ENCODE results near the gene NTN5. TPM values are rescaled to one million over a fixed set of nuclear protein-coding genes. Genes with fewer than 3 reads are reported as not detected.
A peak's percentile ranks its signal among the peaks of the same experiment; 100 is the strongest.

The NTN5 gene
- total RNA-seq, 1 donor from 2014 or later = under 0.01 TPM

DNA sequence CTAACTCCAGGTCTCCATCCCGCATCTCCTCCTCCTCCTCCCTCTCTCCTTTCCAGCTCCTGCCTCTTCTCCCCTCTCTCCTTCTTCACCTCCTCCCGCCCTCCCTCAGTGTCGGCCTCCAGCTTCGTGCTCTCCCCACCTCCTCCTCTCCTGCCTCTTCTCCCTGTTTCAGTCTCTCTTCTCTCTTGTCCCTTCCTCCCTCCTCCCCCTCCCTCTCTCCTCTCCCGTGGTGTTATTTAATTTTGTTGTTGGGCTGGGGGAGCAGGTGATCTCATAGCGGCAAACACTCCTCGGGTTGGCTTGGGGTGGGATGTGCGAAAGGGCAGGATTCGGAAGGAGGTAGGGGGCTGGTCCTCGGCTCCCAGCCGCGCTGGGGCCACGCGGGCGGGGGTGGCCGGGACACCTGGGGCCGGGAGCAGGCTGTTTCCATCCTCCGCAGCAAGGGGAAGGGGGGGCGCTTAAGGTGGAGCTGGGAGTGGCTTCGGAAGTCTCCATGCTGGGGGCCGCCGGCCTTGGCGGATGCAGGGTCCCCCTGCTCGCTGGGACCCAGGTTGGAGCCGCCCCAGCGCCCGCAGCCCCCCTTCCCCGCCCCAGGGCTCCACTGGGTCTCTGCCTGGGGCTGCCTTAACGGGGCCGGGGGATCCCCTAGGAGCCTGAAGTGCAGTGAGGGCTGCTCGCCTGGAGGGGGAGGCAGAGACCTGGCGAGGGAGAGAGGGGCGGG, 26.7 kb downstream of the NTN5 start, which contains the start of gene CA11:
Gene CA11 (minus strand): TSS at position 187 of the 721 bp plus-strand sequence. CDS start 555 bp downstream, outside the sequence.
- Histone ChIP-seq H3K9me3 (ENCODE audit: control insufficient read depth in 3 of 3, low read length in 3 of 3) (no peaks in the 10 kb centered on the region), H3K36me3 (ENCODE audit: control insufficient read depth in 3 of 3, insufficient read depth in 3 of 3, low read length in 3 of 3) (no peaks in the 10 kb centered on the region), H3K4me3 (ENCODE audit: low read length in 3 of 3) (peak within 1 kb of the TSS; percentile 72 to 74 (median 73)), H3K27me3 (ENCODE audit: control insufficient read depth in 3 of 3, insufficient read depth in 3 of 3, low read length in 3 of 3) (no peaks in the 10 kb centered on the region), H3K27ac (ENCODE audit: low read depth, low read length) (peak within 1 kb of the TSS; percentile 68), H3K9ac (ENCODE audit: low read depth in 1 of 3, low read length in 3 of 3) (peak within 1 kb of the TSS; percentile 69 to 82 (median 76)), H3K4me1 (ENCODE audit: control insufficient read depth in 3 of 3, insufficient read depth in 3 of 3, low read length in 3 of 3) (peaks cover 14 to 19% (median 16%) of the 10 kb centered on the region in 3 donors)

- no peaks in the 10 kb centered on the region for H3K9me3 ChIP-seq (ENCODE audit: control insufficient read depth in 3 of 3, low read length in 3 of 3)
- peak overlapping the region; percentile 72 to 74 (median 73) for H3K4me3 ChIP-seq (ENCODE audit: low read length in 3 of 3)
- peak overlapping the region; percentile 68 for H3K27ac ChIP-seq (ENCODE audit: low read depth, low read length)
- H3K4me1 ChIP-seq (ENCODE audit: control insufficient read depth in 3 of 3, insufficient read depth in 3 of 3, low read length in 3 of 3) = peaks cover 14 to 19% (median 16%) of the 10 kb centered on the region in 3 donors
- no peaks in the 10 kb centered on the region for H3K36me3 ChIP-seq (ENCODE audit: control insufficient read depth in 3 of 3, insufficient read depth in 3 of 3, low read length in 3 of 3)
- peak overlapping the region; percentile 69 to 82 (median 76) for H3K9ac ChIP-seq (ENCODE audit: low read depth in 1 of 3, low read length in 3 of 3)
- no peaks in the 10 kb centered on the region for H3K27me3 ChIP-seq (ENCODE audit: control insufficient read depth in 3 of 3, insufficient read depth in 3 of 3, low read length in 3 of 3)
Observed at GRCh38 chr19:48645620-48646000, 27.2 kb downstream of the NTN5 start.

DNA sequence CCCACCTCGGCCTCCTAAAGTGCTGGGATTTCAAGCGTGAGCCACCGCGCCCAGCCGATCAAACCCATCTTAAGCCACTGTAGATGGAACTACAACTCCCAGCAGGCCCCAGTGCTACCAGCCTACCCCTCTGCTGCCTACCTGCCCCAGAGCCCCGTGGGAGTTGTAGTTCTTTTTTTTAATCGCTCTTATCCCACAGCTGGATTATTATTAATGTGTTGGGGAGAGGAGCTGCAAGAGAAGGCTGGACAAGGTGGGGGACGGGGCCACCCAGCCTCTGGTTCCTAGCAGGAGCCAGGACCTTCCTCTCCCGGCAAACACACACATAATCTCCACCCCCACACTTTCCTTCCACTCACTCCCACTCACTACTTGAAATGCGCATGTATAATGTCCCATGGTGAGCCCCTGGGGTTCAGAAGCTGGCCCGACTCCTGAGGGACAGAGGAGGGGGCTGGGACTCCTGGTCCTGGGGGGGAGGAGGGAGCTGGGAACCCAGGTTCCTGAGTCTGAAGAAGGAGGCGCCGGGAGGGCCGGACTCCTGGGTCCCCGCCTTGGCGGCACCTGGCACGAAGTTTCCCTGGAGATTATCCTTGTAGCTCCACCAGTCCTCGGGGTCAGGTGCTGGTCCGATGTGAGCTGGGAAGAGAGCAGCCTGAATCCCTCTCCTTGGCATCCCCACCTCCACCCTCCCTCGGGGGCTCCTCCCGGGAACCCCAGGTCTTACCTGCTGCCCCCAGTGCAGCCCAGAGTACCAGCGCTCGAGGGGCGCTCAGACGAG, 27.8 kb downstream of the NTN5 start:
- H3K9ac ChIP-seq (ENCODE audit: low read depth in 1 of 3, low read length in 3 of 3) = peak overlapping the region; percentile 61 to 82 (median 76)
- peaks cover 14 to 19% (median 16%) of the 10 kb centered on the region in 3 donors for H3K4me1 ChIP-seq (ENCODE audit: control insufficient read depth in 3 of 3, insufficient read depth in 3 of 3, low read length in 3 of 3)
- H3K27ac ChIP-seq (ENCODE audit: low read depth, low read length) = peak overlapping the region; percentile 68
- H3K27me3 ChIP-seq (ENCODE audit: control insufficient read depth in 3 of 3, insufficient read depth in 3 of 3, low read length in 3 of 3) = no peaks in the 10 kb centered on the region
- H3K9me3 ChIP-seq (ENCODE audit: control insufficient read depth in 3 of 3, low read length in 3 of 3) = no peaks in the 10 kb centered on the region
- H3K4me3 ChIP-seq (ENCODE audit: low read length in 3 of 3) = peak overlapping the region; percentile 72 to 74 (median 73)
- no peaks in the 10 kb centered on the region for H3K36me3 ChIP-seq (ENCODE audit: control insufficient read depth in 3 of 3, insufficient read depth in 3 of 3, low read length in 3 of 3)

GRCh38 chr19:48644355-48644754, 28.5 kb downstream of the NTN5 start:
- H3K4me3 ChIP-seq (ENCODE audit: low read length in 3 of 3) = peak overlapping the region in 1 of 3 donors; percentile 30
- no peak overlapping the region for H3K27ac ChIP-seq (ENCODE audit: low read depth, low read length)
- H3K36me3 ChIP-seq (ENCODE audit: control insufficient read depth in 3 of 3, insufficient read depth in 3 of 3, low read length in 3 of 3) = no peaks in the 10 kb centered on the region
- H3K9me3 ChIP-seq (ENCODE audit: control insufficient read depth in 3 of 3, low read length in 3 of 3) = no peaks in the 10 kb centered on the region
- no peak overlapping the region for H3K9ac ChIP-seq (ENCODE audit: low read depth in 1 of 3, low read length in 3 of 3)
- peaks cover 14 to 19% (median 16%) of the 10 kb centered on the region in 3 donors for H3K4me1 ChIP-seq (ENCODE audit: control insufficient read depth in 3 of 3, insufficient read depth in 3 of 3, low read length in 3 of 3)
- H3K27me3 ChIP-seq (ENCODE audit: control insufficient read depth in 3 of 3, insufficient read depth in 3 of 3, low read length in 3 of 3) = no peaks in the 10 kb centered on the region

GRCh38 chr19:48642862-48643261, 30.0 kb downstream of the NTN5 start:
- H3K9me3 ChIP-seq (ENCODE audit: control insufficient read depth in 3 of 3, low read length in 3 of 3) = no peaks in the 10 kb centered on the region
- no peaks in the 10 kb centered on the region for H3K27me3 ChIP-seq (ENCODE audit: control insufficient read depth in 3 of 3, insufficient read depth in 3 of 3, low read length in 3 of 3)
- H3K4me3 ChIP-seq (ENCODE audit: low read length in 3 of 3) = no peak overlapping the region
- no peaks in the 10 kb centered on the region for H3K36me3 ChIP-seq (ENCODE audit: control insufficient read depth in 3 of 3, insufficient read depth in 3 of 3, low read length in 3 of 3)
- no peak overlapping the region for H3K9ac ChIP-seq (ENCODE audit: low read depth in 1 of 3, low read length in 3 of 3)
- H3K4me1 ChIP-seq (ENCODE audit: control insufficient read depth in 3 of 3, insufficient read depth in 3 of 3, low read length in 3 of 3) = peaks cover 20 to 28% (median 26%) of the 10 kb centered on the region in 3 donors
- H3K27ac ChIP-seq (ENCODE audit: low read depth, low read length) = no peak overlapping the region

- no peak overlapping the region for H3K4me3 ChIP-seq (ENCODE audit: low read length in 3 of 3)
- H3K36me3 ChIP-seq (ENCODE audit: control insufficient read depth in 3 of 3, insufficient read depth in 3 of 3, low read length in 3 of 3) = no peaks in the 10 kb centered on the region
- no peak overlapping the region for H3K9ac ChIP-seq (ENCODE audit: low read depth in 1 of 3, low read length in 3 of 3)
- H3K27ac ChIP-seq (ENCODE audit: low read depth, low read length) = no peak overlapping the region
- H3K27me3 ChIP-seq (ENCODE audit: control insufficient read depth in 3 of 3, insufficient read depth in 3 of 3, low read length in 3 of 3) = no peaks in the 10 kb centered on the region
- H3K4me1 ChIP-seq (ENCODE audit: control insufficient read depth in 3 of 3, insufficient read depth in 3 of 3, low read length in 3 of 3) = peaks cover 20 to 30% (median 28%) of the 10 kb centered on the region in 3 donors
- H3K9me3 ChIP-seq (ENCODE audit: control insufficient read depth in 3 of 3, low read length in 3 of 3) = no peaks in the 10 kb centered on the region
Observed at GRCh38 chr19:48641850-48642249, 31.0 kb downstream of the NTN5 start.

GRCh38 chr19:48639483-48640375, 33.1 kb downstream of the NTN5 start:
- Histone ChIP-seq H3K4me1 (ENCODE audit: control insufficient read depth in 3 of 3, insufficient read depth in 3 of 3, low read length in 3 of 3) (peaks cover 11 to 21% (median 20%) of the 10 kb centered on the region in 3 donors), H3K27ac (ENCODE audit: low read depth, low read length) (no peak overlapping the region), H3K36me3 (ENCODE audit: control insufficient read depth in 3 of 3, insufficient read depth in 3 of 3, low read length in 3 of 3) (peaks cover 0 to 2% (median 0%) of the 10 kb centered on the region in 3 donors), H3K9me3 (ENCODE audit: control insufficient read depth in 3 of 3, low read length in 3 of 3) (no peaks in the 10 kb centered on the region), H3K27me3 (ENCODE audit: control insufficient read depth in 3 of 3, insufficient read depth in 3 of 3, low read length in 3 of 3) (no peaks in the 10 kb centered on the region), H3K9ac (ENCODE audit: low read depth in 1 of 3, low read length in 3 of 3) (no peak overlapping the region), H3K4me3 (ENCODE audit: low read length in 3 of 3) (no peak overlapping the region)

DNA sequence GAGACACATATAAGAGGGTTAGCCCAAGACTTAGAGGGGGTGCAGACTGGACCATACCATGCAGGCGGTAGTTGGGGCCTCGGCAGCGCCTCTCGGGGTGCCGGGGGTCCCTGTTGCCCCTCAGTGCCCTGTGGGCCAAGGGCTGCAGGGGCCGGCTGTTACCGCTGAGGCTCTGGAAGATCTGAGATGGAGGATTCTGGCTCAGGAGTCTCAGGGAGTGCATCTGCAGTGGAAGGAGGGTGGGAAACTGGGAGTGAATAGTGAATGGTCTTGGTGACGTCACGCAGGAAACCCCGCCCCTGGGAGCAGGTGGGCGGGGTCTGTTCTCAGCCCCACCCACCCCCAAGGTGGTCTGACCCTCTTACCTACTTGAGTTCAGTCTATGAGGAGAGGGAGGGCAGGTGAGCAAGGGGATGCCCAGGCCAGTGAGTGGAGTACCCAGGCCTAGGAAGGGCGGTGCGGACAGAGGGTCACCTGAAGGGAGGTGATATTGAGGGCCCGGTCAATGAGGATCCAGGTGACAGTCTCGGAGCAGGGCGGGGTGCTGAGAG, 33.9 kb downstream of the NTN5 start:
- H3K4me3 ChIP-seq (ENCODE audit: low read length in 3 of 3) = peak overlapping the region; percentile 52 to 90 (median 65)
- peak overlapping the region in 2 of 3 donors; percentile 52 to 99 for H3K9ac ChIP-seq (ENCODE audit: low read depth in 1 of 3, low read length in 3 of 3)

More for the DNA sequence above, 33.9 kb downstream of the NTN5 start:
- Histone ChIP-seq H3K27me3 (ENCODE audit: control insufficient read depth in 3 of 3, insufficient read depth in 3 of 3, low read length in 3 of 3) (no peaks in the 10 kb centered on the region), H3K4me1 (ENCODE audit: control insufficient read depth in 3 of 3, insufficient read depth in 3 of 3, low read length in 3 of 3) (peaks cover 18 to 27% (median 22%) of the 10 kb centered on the region in 3 donors), H3K36me3 (ENCODE audit: control insufficient read depth in 3 of 3, insufficient read depth in 3 of 3, low read length in 3 of 3) (peaks cover 0 to 2% (median 0%) of the 10 kb centered on the region in 3 donors), H3K27ac (ENCODE audit: low read depth, low read length) (peak overlapping the region; percentile 100), H3K9me3 (ENCODE audit: control insufficient read depth in 3 of 3, low read length in 3 of 3) (no peaks in the 10 kb centered on the region)

Measured in skeletal muscle tissue (tissue), 4 donors.